Epithelial cell of esophagus (primary cell): ENCODE results near the gene OR2V1.
"Not testable (repeated sequence)": the region's sequence is repeated elsewhere in the genome, so short reads cannot be mapped to it uniquely, and the experiment has no call there.

Experiments used
- DNase-seq: peaks from one replicate; pipeline ENCODE4 v3.0.0; 2010; ENCODE audit warnings: low read depth
- H3K4me3 ChIP-seq: 2 replicates; pipeline ENCODE4 v1.5.1; 2011; ENCODE audit warnings: mild to moderate bottlenecking, low read length, control low read depth
- CTCF ChIP-seq: IDR thresholded peaks from 2 replicates; pipeline ENCODE4 v1.5.1; 2011; ENCODE audit warnings: low read depth, mild to moderate bottlenecking, low read length, control low read depth, inconsistent platforms; ENCODE audit not compliant: insufficient read depth; ENCODE audit errors: missing control alignments

OR2V1 gene

GRCh38 chr5:181133083-181133482 is 2.1 kb upstream of the OR2V1 start:
- TF ChIP-seq CTCF, result no peak
- no peak for DNase-seq

GRCh38 chr5:181131514-181131913 is 545 bp upstream of the OR2V1 start:
- no peak for TF ChIP-seq CTCF
- no peak overlapping the region for H3K4me3 ChIP-seq
- DNase-seq, result no peak

More at GRCh38 chr5:181133083-181133482, 2.1 kb upstream of the OR2V1 start:
- H3K4me3 ChIP-seq, result no peak overlapping the region

GRCh38 chr5:181130081-181130480 is 888 bp downstream of the OR2V1 start:
- not testable (repeated sequence) for DNase-seq, H3K4me3 ChIP-seq

- no peak overlapping the region for H3K4me3 ChIP-seq
- no peak for TF ChIP-seq CTCF
- no peak for DNase-seq
Observed at GRCh38 chr5:181129601-181130000, 1.4 kb downstream of the OR2V1 start.

- no peak for TF ChIP-seq CTCF
- no peak for DNase-seq
Observed at GRCh38 chr5:181127907-181128626, 2.9 kb downstream of the OR2V1 start.

GRCh38 chr5:181127456-181127855 is 3.5 kb downstream of the OR2V1 start:
- H3K4me3 ChIP-seq, result no peak overlapping the region
- TF ChIP-seq CTCF, result no peak
- no peak for DNase-seq

More at GRCh38 chr5:181127907-181128626, 2.9 kb downstream of the OR2V1 start:
- no peak overlapping the region for H3K4me3 ChIP-seq

GRCh38 chr5:181126841-181127240 is 4.1 kb downstream of the OR2V1 start:
- no peak overlapping the region for H3K4me3 ChIP-seq
- no peak for TF ChIP-seq CTCF
- no peak for DNase-seq
